ENCODE results near the gene CACNA1C.

DNA sequence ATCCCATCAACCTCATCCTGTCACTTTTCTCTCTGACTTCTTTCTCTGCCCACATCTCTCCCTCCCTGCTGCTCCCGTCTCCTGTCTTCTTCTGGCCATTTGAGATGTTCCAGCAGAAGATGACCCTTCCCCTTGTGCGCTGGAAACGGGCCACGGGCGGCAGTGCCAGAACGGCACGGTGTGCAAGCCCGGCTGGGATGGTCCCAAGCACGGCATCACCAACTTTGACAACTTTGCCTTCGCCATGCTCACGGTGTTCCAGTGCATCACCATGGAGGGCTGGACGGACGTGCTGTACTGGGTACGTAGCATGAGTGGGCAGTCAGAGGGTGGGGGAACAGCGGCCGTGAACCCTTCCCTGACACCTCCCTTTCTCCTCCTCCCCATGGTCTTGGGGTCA is 440.3 kb downstream of the CACNA1C start:
- TF ChIP-seq POLR2A (IDR thresholded peaks at IDR 0.05), result no peak
- TF ChIP-seq, protein P1, sequence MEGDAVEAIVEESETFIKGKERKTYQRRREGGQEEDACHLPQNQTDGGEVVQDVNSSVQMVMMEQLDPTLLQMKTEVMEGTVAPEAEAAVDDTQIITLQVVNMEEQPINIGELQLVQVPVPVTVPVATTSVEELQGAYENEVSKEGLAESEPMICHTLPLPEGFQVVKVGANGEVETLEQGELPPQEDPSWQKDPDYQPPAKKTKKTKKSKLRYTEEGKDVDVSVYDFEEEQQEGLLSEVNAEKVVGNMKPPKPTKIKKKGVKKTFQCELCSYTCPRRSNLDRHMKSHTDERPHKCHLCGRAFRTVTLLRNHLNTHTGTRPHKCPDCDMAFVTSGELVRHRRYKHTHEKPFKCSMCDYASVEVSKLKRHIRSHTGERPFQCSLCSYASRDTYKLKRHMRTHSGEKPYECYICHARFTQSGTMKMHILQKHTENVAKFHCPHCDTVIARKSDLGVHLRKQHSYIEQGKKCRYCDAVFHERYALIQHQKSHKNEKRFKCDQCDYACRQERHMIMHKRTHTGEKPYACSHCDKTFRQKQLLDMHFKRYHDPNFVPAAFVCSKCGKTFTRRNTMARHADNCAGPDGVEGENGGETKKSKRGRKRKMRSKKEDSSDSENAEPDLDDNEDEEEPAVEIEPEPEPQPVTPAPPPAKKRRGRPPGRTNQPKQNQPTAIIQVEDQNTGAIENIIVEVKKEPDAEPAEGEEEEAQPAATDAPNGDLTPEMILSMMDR (IDR thresholded peaks at IDR 0.05), result no peak

All from esophagus squamous epithelium (tissue), 4 donors.